IgD-negative memory B cell (primary cell): ENCODE results near the gene ANGPTL5. TPM values are rescaled to one million over a fixed set of nuclear protein-coding genes. Genes with fewer than 3 reads are reported as not detected.

Source experiments
- H3K27ac Mint-ChIP-seq, 3 donors: one replicate each; pipeline ENCODE4 v1.8.0; 2020 to 2022; ENCODE audit warnings: mild to moderate bottlenecking in 3 of 3, mixed read lengths in 3 of 3, moderate library complexity in 1 of 3
- H3K27me3 Mint-ChIP-seq: one replicate; pipeline ENCODE4 v1.8.0; 2021; ENCODE audit warnings: mixed read lengths
- H3K36me3 Mint-ChIP-seq: one replicate; pipeline ENCODE4 v1.8.0; 2020; ENCODE audit warnings: mild to moderate bottlenecking, mixed read lengths
- H3K4me1 Mint-ChIP-seq, 3 donors: one replicate each; pipeline ENCODE4 v1.8.0; 2020 to 2022; ENCODE audit warnings: mixed read lengths in 3 of 3, mild to moderate bottlenecking in 1 of 3
- H3K4me3 Mint-ChIP-seq, 4 donors: one replicate each; pipeline ENCODE4 v1.8.0; 2020 to 2022; ENCODE audit warnings: mild to moderate bottlenecking in 4 of 4, mixed read lengths in 4 of 4, moderate library complexity in 3 of 4
- H3K9me3 Mint-ChIP-seq, 3 donors: one replicate each; pipeline ENCODE4 v1.8.0; 2020 to 2021; ENCODE audit warnings: mixed read lengths in 3 of 3, mild to moderate bottlenecking in 1 of 3
- polyA plus RNA-seq: library from polyadenylated mRNA; unstranded; fragments of 300-500 nt; fragmentation: Illumina TruSeq; gene quantifications from one replicate; pipeline ENCODE4 v1.2.3, GENCODE V29; 2021

The ANGPTL5 gene
- polyA plus RNA-seq, 1 donor from 2014 or later, result not detected

- peak within 1 kb of the TSS; percentile 96 to 99 (median 97) for H3K27ac Mint-ChIP-seq
- H3K36me3 Mint-ChIP-seq, result no peaks in the 10 kb centered on the region
- no peaks in the 10 kb centered on the region for H3K9me3 Mint-ChIP-seq
- H3K4me1 Mint-ChIP-seq, result peaks cover 22 to 24% (median 22%) of the 10 kb centered on the region in 3 donors
- peak within 1 kb of the TSS; percentile 93 to 98 (median 94) for H3K4me3 Mint-ChIP-seq
- no peaks in the 10 kb centered on the region for H3K27me3 Mint-ChIP-seq
Observed at GRCh38 chr11:101914738-101915426, 1.4 kb downstream of the ANGPTL5 start, which contains the start of gene CEP126. Gene CEP126 (plus strand): TSS chr11:101915010. CDS start chr11:101915285, 275 bp downstream.

GRCh38 chr11:101914341-101914737 lies 2.0 kb downstream of the ANGPTL5 start:
- no peaks in the 10 kb centered on the region for H3K27me3 Mint-ChIP-seq
- peaks cover 22 to 24% (median 22%) of the 10 kb centered on the region in 3 donors for H3K4me1 Mint-ChIP-seq
- H3K4me3 Mint-ChIP-seq, result peak overlapping the region; percentile 93 to 98 (median 94)
- no peaks in the 10 kb centered on the region for H3K36me3 Mint-ChIP-seq
- H3K27ac Mint-ChIP-seq, result peak overlapping the region; percentile 96 to 99 (median 97)
- H3K9me3 Mint-ChIP-seq, result no peaks in the 10 kb centered on the region

- peak overlapping the region in 1 of 3 donors; percentile 19 for H3K27ac Mint-ChIP-seq
Observed at GRCh38 chr11:101913656-101914055, 2.7 kb downstream of the ANGPTL5 start.

GRCh38 chr11:101912823-101913284 lies 3.5 kb downstream of the ANGPTL5 start:
- peaks cover 20 to 24% (median 22%) of the 10 kb centered on the region in 3 donors for H3K4me1 Mint-ChIP-seq
- no peak overlapping the region for H3K4me3 Mint-ChIP-seq
- no peak overlapping the region for H3K27ac Mint-ChIP-seq
- H3K36me3 Mint-ChIP-seq, result no peaks in the 10 kb centered on the region
- no peaks in the 10 kb centered on the region for H3K27me3 Mint-ChIP-seq
- peaks cover 0 to 1% (median 0%) of the 10 kb centered on the region in 3 donors for H3K9me3 Mint-ChIP-seq

More at GRCh38 chr11:101913656-101914055, 2.7 kb downstream of the ANGPTL5 start:
- H3K9me3 Mint-ChIP-seq, result peaks cover 0 to 1% (median 0%) of the 10 kb centered on the region in 3 donors
- peak overlapping the region in 2 of 4 donors; percentile 15 to 35 for H3K4me3 Mint-ChIP-seq
- peaks cover 20 to 24% (median 22%) of the 10 kb centered on the region in 3 donors for H3K4me1 Mint-ChIP-seq
- no peaks in the 10 kb centered on the region for H3K36me3 Mint-ChIP-seq
- H3K27me3 Mint-ChIP-seq, result no peaks in the 10 kb centered on the region

- Mint-ChIP-seq H3K9me3 (peaks cover 0 to 1% (median 1%) of the 10 kb centered on the region in 3 donors), H3K4me1 (peaks cover 0 to 2% (median 0%) of the 10 kb centered on the region in 3 donors), H3K4me3 (no peak overlapping the region), H3K36me3 (no peaks in the 10 kb centered on the region), H3K27ac (no peak overlapping the region), H3K27me3 (peaks cover 4% of the 10 kb centered on the region)
Observed at GRCh38 chr11:101909087-101909486, 7.2 kb downstream of the ANGPTL5 start.

- no peak overlapping the region for H3K4me3 Mint-ChIP-seq
- H3K27me3 Mint-ChIP-seq, result peaks cover 4% of the 10 kb centered on the region
- no peak overlapping the region for H3K27ac Mint-ChIP-seq
- no peaks in the 10 kb centered on the region for H3K36me3 Mint-ChIP-seq
- H3K4me1 Mint-ChIP-seq, result no peaks in the 10 kb centered on the region
- H3K9me3 Mint-ChIP-seq, result peaks cover 0 to 1% (median 1%) of the 10 kb centered on the region in 3 donors
Observed at GRCh38 chr11:101907815-101908214, 8.5 kb downstream of the ANGPTL5 start.

GRCh38 chr11:101894505-101894904 lies 21.8 kb downstream of the ANGPTL5 start:
- Mint-ChIP-seq H3K36me3 (peaks cover 2% of the 10 kb centered on the region), H3K27ac (no peak overlapping the region), H3K27me3 (peaks cover 3% of the 10 kb centered on the region), H3K4me3 (no peak overlapping the region), H3K4me1 (peaks cover 0 to 6% (median 0%) of the 10 kb centered on the region in 3 donors), H3K9me3 (peaks cover 0 to 7% (median 1%) of the 10 kb centered on the region in 3 donors)

- H3K4me1 Mint-ChIP-seq, result peaks cover 0 to 6% (median 0%) of the 10 kb centered on the region in 3 donors
- H3K36me3 Mint-ChIP-seq, result no peaks in the 10 kb centered on the region
- H3K9me3 Mint-ChIP-seq, result peaks cover 0 to 5% (median 0%) of the 10 kb centered on the region in 3 donors
- no peak overlapping the region for H3K4me3 Mint-ChIP-seq
- peak overlapping the region in 1 of 3 donors; percentile 3 for H3K27ac Mint-ChIP-seq
- no peaks in the 10 kb centered on the region for H3K27me3 Mint-ChIP-seq
Observed at GRCh38 chr11:101889767-101890166, 26.6 kb downstream of the ANGPTL5 start.

- Mint-ChIP-seq H3K9me3 (no peaks in the 10 kb centered on the region), H3K4me1 (peaks cover 0 to 6% (median 0%) of the 10 kb centered on the region in 3 donors), H3K27me3 (peaks cover 7% of the 10 kb centered on the region), H3K4me3 (no peak overlapping the region), H3K36me3 (no peaks in the 10 kb centered on the region), H3K27ac (no peak overlapping the region)
Observed at GRCh38 chr11:101885631-101886030, 30.7 kb downstream of the ANGPTL5 start.

GRCh38 chr11:101881586-101881985 lies 34.7 kb downstream of the ANGPTL5 start:
- H3K27ac Mint-ChIP-seq, result no peak overlapping the region
- H3K36me3 Mint-ChIP-seq, result no peaks in the 10 kb centered on the region
- H3K9me3 Mint-ChIP-seq, result peaks cover 0 to 2% (median 0%) of the 10 kb centered on the region in 3 donors
- H3K4me1 Mint-ChIP-seq, result no peaks in the 10 kb centered on the region
- H3K27me3 Mint-ChIP-seq, result peaks cover 13% of the 10 kb centered on the region
- H3K4me3 Mint-ChIP-seq, result no peak overlapping the region

- Mint-ChIP-seq H3K27ac (no peak overlapping the region), H3K4me1 (no peaks in the 10 kb centered on the region), H3K27me3 (peaks cover 13% of the 10 kb centered on the region), H3K4me3 (no peak overlapping the region), H3K9me3 (peaks cover 0 to 2% (median 0%) of the 10 kb centered on the region in 3 donors), H3K36me3 (no peaks in the 10 kb centered on the region)
Observed at GRCh38 chr11:101880222-101880621, 36.1 kb downstream of the ANGPTL5 start.

GRCh38 chr11:101872171-101872882 lies 44.0 kb downstream of the ANGPTL5 start:
- Mint-ChIP-seq H3K27me3 (peaks cover 3% of the 10 kb centered on the region), H3K36me3 (no peaks in the 10 kb centered on the region), H3K27ac (no peak overlapping the region), H3K4me1 (peaks cover 0 to 2% (median 0%) of the 10 kb centered on the region in 3 donors), H3K4me3 (no peak overlapping the region), H3K9me3 (no peaks in the 10 kb centered on the region)

GRCh38 chr11:101870510-101870909 lies 45.8 kb downstream of the ANGPTL5 start:
- Mint-ChIP-seq H3K4me1 (peaks cover 0 to 2% (median 0%) of the 10 kb centered on the region in 3 donors), H3K4me3 (no peak overlapping the region), H3K27me3 (peaks cover 3% of the 10 kb centered on the region), H3K27ac (no peak overlapping the region), H3K9me3 (no peaks in the 10 kb centered on the region), H3K36me3 (no peaks in the 10 kb centered on the region)

- H3K27me3 Mint-ChIP-seq, result no peaks in the 10 kb centered on the region
- H3K4me1 Mint-ChIP-seq, result no peaks in the 10 kb centered on the region
- H3K36me3 Mint-ChIP-seq, result no peaks in the 10 kb centered on the region
- no peak overlapping the region for H3K27ac Mint-ChIP-seq
- H3K9me3 Mint-ChIP-seq, result peaks cover 0 to 5% (median 0%) of the 10 kb centered on the region in 3 donors
- H3K4me3 Mint-ChIP-seq, result no peak overlapping the region
Observed at GRCh38 chr11:101867951-101868350, 48.4 kb downstream of the ANGPTL5 start.
